PFSK-1 (cell line): ENCODE data around the gene ARID3C.

ENCODE experiments used
- FOXP2 ChIP-seq: optimal IDR thresholded peaks from 2 replicates; pipeline ENCODE3; 2011; ENCODE audit warnings: borderline replicate concordance, control low read depth, inconsistent platforms; ENCODE audit not compliant: insufficient read depth; ENCODE audit errors: extremely low read length, extremely low read depth
- POLR2AphosphoS5 ChIP-seq: IDR thresholded peaks from 2 replicates; pipeline ENCODE4 v1.6.1; 2012; ENCODE audit warnings: low read depth, mild to moderate bottlenecking, control low read depth, low read length, moderate library complexity
- REST ChIP-seq, 2 experiments: IDR thresholded peaks; 2 replicates each; pipeline versions ENCODE4 v1.6.1 to v1.8.0; 2011 to 2012; ENCODE audit warnings: low read depth in 2 of 2, low read length in 2 of 2, control low read depth in 1 of 2, inconsistent platforms in 1 of 2, mild to moderate bottlenecking in 1 of 2, moderate library complexity in 1 of 2; ENCODE audit not compliant: insufficient read depth in 1 of 2
- SIN3A ChIP-seq: IDR thresholded peaks from 2 replicates; pipeline ENCODE4 v1.6.1; 2012; ENCODE audit warnings: mild to moderate bottlenecking, low read length, moderate library complexity, borderline replicate concordance; ENCODE audit not compliant: insufficient read depth
- TAF1 ChIP-seq: IDR thresholded peaks from 2 replicates; pipeline ENCODE4 v1.6.1; 2012; ENCODE audit warnings: low read length, control low read depth, borderline replicate concordance; ENCODE audit not compliant: insufficient read depth

Gene ARID3C

GRCh38 chr9:34612788-34613390 lies 16.0 kb downstream of the ARID3C start:
- TF ChIP-seq FOXP2 (no peak), TAF1 (no peak), REST (IDR thresholded peaks at IDR 0.05; ENCODE audit: insufficient read depth in 1 of 2, low read depth in 2 of 2, low read length in 2 of 2) (no peak), SIN3A (no peak), POLR2AphosphoS5 (no peak)

- TF ChIP-seq TAF1 (peak; percentile 87), SIN3A (0 out of 2 replicates have a peak, but pooled peaks have one; percentile 45), REST (IDR thresholded peaks at IDR 0.05; ENCODE audit: insufficient read depth in 1 of 2, low read depth in 2 of 2, low read length in 2 of 2) (no peak), FOXP2 (no peak), POLR2AphosphoS5 (peak; percentile 87)
Measured at GRCh38 chr9:34611811-34612787, 16.8 kb downstream of the ARID3C start, which contains the start of gene RPP25L. TSS of gene RPP25L (minus strand) at chr9:34612097. CDS start at chr9:34611296, 801 bp downstream.

- no peak for TF ChIP-seq POLR2AphosphoS5
- no peak for TF ChIP-seq FOXP2
- no peak for TF ChIP-seq TAF1
- no peak for TF ChIP-seq SIN3A
- TF ChIP-seq REST (IDR thresholded peaks at IDR 0.05; ENCODE audit: insufficient read depth in 1 of 2, low read depth in 2 of 2, low read length in 2 of 2): no peak
Measured at GRCh38 chr9:34611251-34611810, 17.5 kb downstream of the ARID3C start.

- TF ChIP-seq REST (IDR thresholded peaks at IDR 0.05; ENCODE audit: insufficient read depth in 1 of 2, low read depth in 2 of 2, low read length in 2 of 2): no peak
- no peak for TF ChIP-seq FOXP2
- no peak for TF ChIP-seq TAF1
- TF ChIP-seq SIN3A: no peak
- TF ChIP-seq POLR2AphosphoS5: no peak; the same call in 1 of the 2 replicates
Measured at GRCh38 chr9:34610434-34611206, 18.2 kb downstream of the ARID3C start.
